Testis (tissue), 2 donors: ENCODE measurements around the gene PLCB1.

Experiments used
- POLR2A ChIP-seq: fragments of 450-650 bp; IDR thresholded peaks from one replicate; pipeline ENCODE4 v1.6.1; 2017; ENCODE audit warnings: antibody characterized with exemption, mild to moderate bottlenecking, moderate library complexity
- TF ChIP-seq, protein P1 (sequence below), 3 experiments: fragments of 450-650 bp in 2 of 3; fragments of 200-600 bp in 1 of 3; sonication (generic) in 1 of 3; IDR thresholded peaks; one replicate each; pipeline ENCODE4 v1.5.1; 2016 to 2019; ENCODE audit warnings: antibody characterized with exemption in 3 of 3, mild to moderate bottlenecking in 2 of 3, moderate library complexity in 1 of 3

- TF ChIP-seq, protein P1, sequence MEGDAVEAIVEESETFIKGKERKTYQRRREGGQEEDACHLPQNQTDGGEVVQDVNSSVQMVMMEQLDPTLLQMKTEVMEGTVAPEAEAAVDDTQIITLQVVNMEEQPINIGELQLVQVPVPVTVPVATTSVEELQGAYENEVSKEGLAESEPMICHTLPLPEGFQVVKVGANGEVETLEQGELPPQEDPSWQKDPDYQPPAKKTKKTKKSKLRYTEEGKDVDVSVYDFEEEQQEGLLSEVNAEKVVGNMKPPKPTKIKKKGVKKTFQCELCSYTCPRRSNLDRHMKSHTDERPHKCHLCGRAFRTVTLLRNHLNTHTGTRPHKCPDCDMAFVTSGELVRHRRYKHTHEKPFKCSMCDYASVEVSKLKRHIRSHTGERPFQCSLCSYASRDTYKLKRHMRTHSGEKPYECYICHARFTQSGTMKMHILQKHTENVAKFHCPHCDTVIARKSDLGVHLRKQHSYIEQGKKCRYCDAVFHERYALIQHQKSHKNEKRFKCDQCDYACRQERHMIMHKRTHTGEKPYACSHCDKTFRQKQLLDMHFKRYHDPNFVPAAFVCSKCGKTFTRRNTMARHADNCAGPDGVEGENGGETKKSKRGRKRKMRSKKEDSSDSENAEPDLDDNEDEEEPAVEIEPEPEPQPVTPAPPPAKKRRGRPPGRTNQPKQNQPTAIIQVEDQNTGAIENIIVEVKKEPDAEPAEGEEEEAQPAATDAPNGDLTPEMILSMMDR (IDR thresholded peaks at IDR 0.05), result no peak
- no peak for TF ChIP-seq POLR2A
Observed at GRCh38 chr20:8579035-8579434, 447.0 kb downstream of the PLCB1 start.
